Measurements from ENCODE around the gene CERS5.

- TF ChIP-seq, protein P1, sequence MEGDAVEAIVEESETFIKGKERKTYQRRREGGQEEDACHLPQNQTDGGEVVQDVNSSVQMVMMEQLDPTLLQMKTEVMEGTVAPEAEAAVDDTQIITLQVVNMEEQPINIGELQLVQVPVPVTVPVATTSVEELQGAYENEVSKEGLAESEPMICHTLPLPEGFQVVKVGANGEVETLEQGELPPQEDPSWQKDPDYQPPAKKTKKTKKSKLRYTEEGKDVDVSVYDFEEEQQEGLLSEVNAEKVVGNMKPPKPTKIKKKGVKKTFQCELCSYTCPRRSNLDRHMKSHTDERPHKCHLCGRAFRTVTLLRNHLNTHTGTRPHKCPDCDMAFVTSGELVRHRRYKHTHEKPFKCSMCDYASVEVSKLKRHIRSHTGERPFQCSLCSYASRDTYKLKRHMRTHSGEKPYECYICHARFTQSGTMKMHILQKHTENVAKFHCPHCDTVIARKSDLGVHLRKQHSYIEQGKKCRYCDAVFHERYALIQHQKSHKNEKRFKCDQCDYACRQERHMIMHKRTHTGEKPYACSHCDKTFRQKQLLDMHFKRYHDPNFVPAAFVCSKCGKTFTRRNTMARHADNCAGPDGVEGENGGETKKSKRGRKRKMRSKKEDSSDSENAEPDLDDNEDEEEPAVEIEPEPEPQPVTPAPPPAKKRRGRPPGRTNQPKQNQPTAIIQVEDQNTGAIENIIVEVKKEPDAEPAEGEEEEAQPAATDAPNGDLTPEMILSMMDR (IDR thresholded peaks at IDR 0.05; ENCODE audit: low read length), result no peak
- no peak for TF ChIP-seq EZH2 (IDR thresholded peaks at IDR 0.05; ENCODE audit: borderline replicate concordance, low read length)
Observed at GRCh38 chr12:50188241-50188781, 21.1 kb upstream of the CERS5 start.

All from OCI-LY1 (cell line).